Measurements from ENCODE around the gene KLK12.

KLK12 gene

GRCh38 chr19:51016798-51017683 lies 17.8 kb downstream of the KLK12 start:
- TF ChIP-seq SIN3A (IDR thresholded peaks at IDR 0.05; ENCODE audit: borderline replicate concordance, insufficient read depth, low read length) = no peak
- no peak for TF ChIP-seq TAF1 (IDR thresholded peaks at IDR 0.05; ENCODE audit: borderline replicate concordance, insufficient read depth, low read length)
- TF ChIP-seq, protein P1, sequence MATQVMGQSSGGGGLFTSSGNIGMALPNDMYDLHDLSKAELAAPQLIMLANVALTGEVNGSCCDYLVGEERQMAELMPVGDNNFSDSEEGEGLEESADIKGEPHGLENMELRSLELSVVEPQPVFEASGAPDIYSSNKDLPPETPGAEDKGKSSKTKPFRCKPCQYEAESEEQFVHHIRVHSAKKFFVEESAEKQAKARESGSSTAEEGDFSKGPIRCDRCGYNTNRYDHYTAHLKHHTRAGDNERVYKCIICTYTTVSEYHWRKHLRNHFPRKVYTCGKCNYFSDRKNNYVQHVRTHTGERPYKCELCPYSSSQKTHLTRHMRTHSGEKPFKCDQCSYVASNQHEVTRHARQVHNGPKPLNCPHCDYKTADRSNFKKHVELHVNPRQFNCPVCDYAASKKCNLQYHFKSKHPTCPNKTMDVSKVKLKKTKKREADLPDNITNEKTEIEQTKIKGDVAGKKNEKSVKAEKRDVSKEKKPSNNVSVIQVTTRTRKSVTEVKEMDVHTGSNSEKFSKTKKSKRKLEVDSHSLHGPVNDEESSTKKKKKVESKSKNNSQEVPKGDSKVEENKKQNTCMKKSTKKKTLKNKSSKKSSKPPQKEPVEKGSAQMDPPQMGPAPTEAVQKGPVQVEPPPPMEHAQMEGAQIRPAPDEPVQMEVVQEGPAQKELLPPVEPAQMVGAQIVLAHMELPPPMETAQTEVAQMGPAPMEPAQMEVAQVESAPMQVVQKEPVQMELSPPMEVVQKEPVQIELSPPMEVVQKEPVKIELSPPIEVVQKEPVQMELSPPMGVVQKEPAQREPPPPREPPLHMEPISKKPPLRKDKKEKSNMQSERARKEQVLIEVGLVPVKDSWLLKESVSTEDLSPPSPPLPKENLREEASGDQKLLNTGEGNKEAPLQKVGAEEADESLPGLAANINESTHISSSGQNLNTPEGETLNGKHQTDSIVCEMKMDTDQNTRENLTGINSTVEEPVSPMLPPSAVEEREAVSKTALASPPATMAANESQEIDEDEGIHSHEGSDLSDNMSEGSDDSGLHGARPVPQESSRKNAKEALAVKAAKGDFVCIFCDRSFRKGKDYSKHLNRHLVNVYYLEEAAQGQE (IDR thresholded peaks at IDR 0.05; ENCODE audit: insufficient read depth in 1 of 2, low read depth in 2 of 2, low read length in 2 of 2) = no peak
- TF ChIP-seq FOXP2 (optimal IDR thresholded peaks at IDR 0.05; ENCODE audit: borderline replicate concordance, extremely low read depth, extremely low read length, insufficient read depth) = no peak
- no peak for TF ChIP-seq POLR2AphosphoS5 (IDR thresholded peaks at IDR 0.05; ENCODE audit: low read depth, low read length)

GRCh38 chr19:51015691-51016267 lies 19.0 kb downstream of the KLK12 start:
- TF ChIP-seq FOXP2 (optimal IDR thresholded peaks at IDR 0.05; ENCODE audit: borderline replicate concordance, extremely low read depth, extremely low read length, insufficient read depth) = no peak
- no peak for TF ChIP-seq SIN3A (IDR thresholded peaks at IDR 0.05; ENCODE audit: borderline replicate concordance, insufficient read depth, low read length)
- TF ChIP-seq, protein P1 (IDR thresholded peaks at IDR 0.05; ENCODE audit: insufficient read depth in 1 of 2, low read depth in 2 of 2, low read length in 2 of 2) = no peak
- TF ChIP-seq TAF1 (IDR thresholded peaks at IDR 0.05; ENCODE audit: borderline replicate concordance, insufficient read depth, low read length) = no peak
- no peak for TF ChIP-seq POLR2AphosphoS5 (IDR thresholded peaks at IDR 0.05; ENCODE audit: low read depth, low read length)

DNA sequence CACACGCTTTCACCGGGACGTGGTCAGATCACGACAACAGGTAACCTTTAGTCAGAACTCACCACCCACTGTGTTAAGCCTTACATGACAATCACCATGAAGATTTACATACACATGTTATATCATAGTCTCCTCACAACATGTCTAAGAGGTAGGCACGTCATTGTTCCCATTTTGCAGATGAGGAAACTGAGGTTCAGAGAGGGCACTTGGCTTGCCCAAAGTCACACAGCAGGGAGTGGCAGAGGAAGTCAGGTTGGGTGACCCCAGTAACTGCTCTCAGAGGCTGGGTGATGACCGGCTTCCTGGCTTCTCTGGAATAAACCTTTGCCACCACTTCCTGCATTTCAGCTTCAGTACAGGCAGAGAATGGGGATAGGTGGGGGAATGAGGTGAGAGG lies 20.6 kb downstream of the KLK12 start:
- TF ChIP-seq, protein P1 (IDR thresholded peaks at IDR 0.05; ENCODE audit: insufficient read depth in 1 of 2, low read depth in 2 of 2, low read length in 2 of 2) = no peak
- TF ChIP-seq TAF1 (IDR thresholded peaks at IDR 0.05; ENCODE audit: borderline replicate concordance, insufficient read depth, low read length) (no peak), FOXP2 (optimal IDR thresholded peaks at IDR 0.05; ENCODE audit: borderline replicate concordance, extremely low read depth, extremely low read length, insufficient read depth) (no peak), POLR2AphosphoS5 (IDR thresholded peaks at IDR 0.05; ENCODE audit: low read depth, low read length) (no peak), SIN3A (IDR thresholded peaks at IDR 0.05; ENCODE audit: borderline replicate concordance, insufficient read depth, low read length) (no peak)

DNA sequence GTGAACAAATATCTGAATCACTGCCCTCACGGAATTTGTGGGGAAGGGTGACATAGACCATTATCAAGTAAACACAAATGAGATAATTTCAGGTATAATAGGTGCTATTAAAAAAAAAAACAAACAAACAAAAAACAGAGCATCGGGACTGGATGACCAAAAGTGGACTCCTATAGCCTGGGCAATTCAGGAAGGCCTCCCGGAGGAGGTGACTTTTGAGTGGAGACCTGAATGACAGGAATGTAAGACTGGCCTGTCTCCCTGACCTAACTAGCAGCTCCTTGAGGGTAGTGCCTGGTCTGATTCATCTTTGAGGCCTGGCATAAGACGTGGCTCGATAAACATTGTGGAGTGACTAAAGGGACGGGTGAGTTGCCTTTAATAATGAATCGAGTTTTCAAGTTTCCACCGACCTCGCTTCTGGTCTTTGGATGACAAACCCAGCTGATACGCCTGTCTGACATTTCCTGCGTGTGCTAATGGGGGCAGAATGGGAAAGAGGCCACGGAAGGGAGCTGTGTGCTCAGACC lies 22.1 kb downstream of the KLK12 start:
- TF ChIP-seq POLR2AphosphoS5 (IDR thresholded peaks at IDR 0.05; ENCODE audit: low read depth, low read length) (no peak), TAF1 (IDR thresholded peaks at IDR 0.05; ENCODE audit: borderline replicate concordance, insufficient read depth, low read length) (no peak), FOXP2 (optimal IDR thresholded peaks at IDR 0.05; ENCODE audit: borderline replicate concordance, extremely low read depth, extremely low read length, insufficient read depth) (no peak), SIN3A (IDR thresholded peaks at IDR 0.05; ENCODE audit: borderline replicate concordance, insufficient read depth, low read length) (no peak)
- TF ChIP-seq, protein P1 (IDR thresholded peaks at IDR 0.05; ENCODE audit: insufficient read depth in 1 of 2, low read depth in 2 of 2, low read length in 2 of 2) = no peak
